ENCODE results near the gene PI4KA. TPM values are rescaled to one million over a fixed set of nuclear protein-coding genes. Genes with fewer than 3 reads are reported as not detected.

The PI4KA gene
- total RNA-seq, 1 donor from 2014 or later, result 24.1 TPM

DNA sequence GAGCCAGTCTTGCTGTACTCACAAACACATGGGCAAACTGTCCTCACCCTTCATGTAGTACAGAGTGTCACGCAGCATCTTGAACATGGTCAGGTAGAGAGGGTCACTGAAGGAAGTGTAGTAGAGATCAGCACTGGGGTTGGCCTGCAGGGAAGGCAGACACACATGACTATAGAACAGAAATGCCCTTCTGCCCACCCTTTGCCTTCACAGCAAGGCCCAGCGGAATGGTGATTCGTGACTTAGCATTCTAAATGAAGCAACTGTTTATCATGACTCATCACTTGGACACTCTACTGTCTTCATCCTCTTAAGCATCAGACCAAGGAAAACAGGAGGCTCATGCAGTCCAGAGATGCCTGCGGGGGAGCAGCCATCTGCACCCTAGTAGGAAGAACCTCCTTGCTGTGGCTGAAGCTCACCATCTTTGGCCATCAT is 51.3 kb downstream of the PI4KA start:
- TF ChIP-seq, protein P1, sequence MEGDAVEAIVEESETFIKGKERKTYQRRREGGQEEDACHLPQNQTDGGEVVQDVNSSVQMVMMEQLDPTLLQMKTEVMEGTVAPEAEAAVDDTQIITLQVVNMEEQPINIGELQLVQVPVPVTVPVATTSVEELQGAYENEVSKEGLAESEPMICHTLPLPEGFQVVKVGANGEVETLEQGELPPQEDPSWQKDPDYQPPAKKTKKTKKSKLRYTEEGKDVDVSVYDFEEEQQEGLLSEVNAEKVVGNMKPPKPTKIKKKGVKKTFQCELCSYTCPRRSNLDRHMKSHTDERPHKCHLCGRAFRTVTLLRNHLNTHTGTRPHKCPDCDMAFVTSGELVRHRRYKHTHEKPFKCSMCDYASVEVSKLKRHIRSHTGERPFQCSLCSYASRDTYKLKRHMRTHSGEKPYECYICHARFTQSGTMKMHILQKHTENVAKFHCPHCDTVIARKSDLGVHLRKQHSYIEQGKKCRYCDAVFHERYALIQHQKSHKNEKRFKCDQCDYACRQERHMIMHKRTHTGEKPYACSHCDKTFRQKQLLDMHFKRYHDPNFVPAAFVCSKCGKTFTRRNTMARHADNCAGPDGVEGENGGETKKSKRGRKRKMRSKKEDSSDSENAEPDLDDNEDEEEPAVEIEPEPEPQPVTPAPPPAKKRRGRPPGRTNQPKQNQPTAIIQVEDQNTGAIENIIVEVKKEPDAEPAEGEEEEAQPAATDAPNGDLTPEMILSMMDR (conservative IDR thresholded peaks at IDR 0.05; ENCODE audit: low read depth, low read length), result no peak
- DNase-seq (ENCODE audit: low read depth), result peak; percentile 82
- no peak overlapping the region for H3K4me3 ChIP-seq (ENCODE audit: low read depth, low read length)

DNA sequence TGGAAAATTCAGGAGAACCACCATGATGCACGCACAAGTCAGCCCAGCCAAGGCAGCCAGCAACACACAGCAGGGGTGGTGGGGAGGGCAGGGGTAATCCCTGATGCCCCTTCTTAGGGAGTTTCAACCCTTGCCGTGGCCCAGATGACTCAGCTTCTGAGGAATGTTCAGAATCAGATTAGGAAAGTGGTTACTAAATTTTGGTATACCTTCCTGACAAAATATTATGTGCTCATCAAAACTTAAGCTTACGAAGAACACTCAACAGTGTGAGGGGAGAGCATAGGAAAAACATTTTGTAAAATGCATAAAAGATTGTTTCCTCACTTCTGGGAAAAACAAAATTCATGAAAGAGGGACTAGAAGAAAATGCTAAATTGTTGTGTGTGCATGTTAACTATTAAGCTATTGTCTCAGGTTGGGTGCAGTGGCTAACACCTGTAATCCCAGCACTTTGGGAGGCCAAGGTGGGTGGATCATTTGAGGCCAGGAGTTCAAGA is 52.6 kb downstream of the PI4KA start:
- no peak for DNase-seq (ENCODE audit: low read depth)
- no peak overlapping the region for H3K4me3 ChIP-seq (ENCODE audit: low read depth, low read length)
- TF ChIP-seq, protein P1 (conservative IDR thresholded peaks at IDR 0.05; ENCODE audit: low read depth, low read length), result no peak

DNA sequence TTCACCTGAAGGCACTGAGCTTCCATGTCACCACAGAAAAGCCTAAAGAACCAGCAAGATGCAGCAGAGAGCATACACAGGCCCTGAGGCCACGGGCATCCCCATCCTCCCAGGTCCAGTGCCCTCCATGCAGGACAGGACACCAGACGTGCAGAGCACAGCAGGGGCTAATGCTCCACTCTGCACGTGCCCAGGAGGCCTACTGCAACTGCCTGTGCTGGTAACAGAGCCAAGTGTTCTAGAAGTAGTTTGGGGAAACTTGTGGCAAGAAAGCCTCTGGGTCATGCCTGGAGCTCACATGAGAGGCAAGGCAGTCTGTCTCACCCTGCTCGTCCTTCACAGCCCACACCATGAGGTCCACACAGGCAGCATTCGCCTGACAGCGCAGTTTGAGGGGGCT is 54.0 kb downstream of the PI4KA start:
- no peak for DNase-seq (ENCODE audit: low read depth)
- TF ChIP-seq, protein P1 (conservative IDR thresholded peaks at IDR 0.05; ENCODE audit: low read depth, low read length), result no peak
- H3K4me3 ChIP-seq (ENCODE audit: low read depth, low read length), result no peak overlapping the region

DNA sequence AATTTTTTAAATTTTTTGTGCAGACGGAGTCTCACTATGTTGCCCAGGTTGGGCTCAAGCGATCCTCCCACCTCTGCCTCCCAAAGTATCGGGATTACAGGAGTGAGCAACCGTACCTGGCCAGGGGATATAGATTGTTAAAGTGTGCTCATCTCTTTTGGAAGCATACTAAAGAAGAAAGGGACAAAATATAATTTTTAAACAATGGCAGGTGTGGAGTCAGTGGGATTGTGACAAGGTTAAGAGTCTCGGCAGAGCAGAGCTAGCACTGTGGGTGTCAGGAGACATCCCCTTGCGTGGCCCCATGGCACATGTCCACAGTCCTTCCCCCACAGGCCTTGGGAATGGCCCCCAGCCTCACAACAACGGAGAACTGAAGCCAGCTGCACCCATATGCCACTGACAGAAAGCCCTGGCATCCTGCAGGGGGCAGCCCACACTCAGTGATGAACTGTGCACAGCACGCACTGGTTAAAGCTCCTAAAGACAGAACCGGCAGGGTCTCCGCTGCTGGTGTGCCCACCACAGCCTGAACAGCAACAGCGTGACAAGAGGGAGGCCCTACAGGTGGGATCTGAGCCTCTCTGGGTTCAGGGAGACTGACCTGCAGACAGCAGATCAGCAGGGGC is 54.8 kb downstream of the PI4KA start:
- no peak overlapping the region for H3K4me3 ChIP-seq (ENCODE audit: low read depth, low read length)
- TF ChIP-seq, protein P1 (conservative IDR thresholded peaks at IDR 0.05; ENCODE audit: low read depth, low read length), result peak; percentile 68
- no peak for DNase-seq (ENCODE audit: low read depth)

DNA sequence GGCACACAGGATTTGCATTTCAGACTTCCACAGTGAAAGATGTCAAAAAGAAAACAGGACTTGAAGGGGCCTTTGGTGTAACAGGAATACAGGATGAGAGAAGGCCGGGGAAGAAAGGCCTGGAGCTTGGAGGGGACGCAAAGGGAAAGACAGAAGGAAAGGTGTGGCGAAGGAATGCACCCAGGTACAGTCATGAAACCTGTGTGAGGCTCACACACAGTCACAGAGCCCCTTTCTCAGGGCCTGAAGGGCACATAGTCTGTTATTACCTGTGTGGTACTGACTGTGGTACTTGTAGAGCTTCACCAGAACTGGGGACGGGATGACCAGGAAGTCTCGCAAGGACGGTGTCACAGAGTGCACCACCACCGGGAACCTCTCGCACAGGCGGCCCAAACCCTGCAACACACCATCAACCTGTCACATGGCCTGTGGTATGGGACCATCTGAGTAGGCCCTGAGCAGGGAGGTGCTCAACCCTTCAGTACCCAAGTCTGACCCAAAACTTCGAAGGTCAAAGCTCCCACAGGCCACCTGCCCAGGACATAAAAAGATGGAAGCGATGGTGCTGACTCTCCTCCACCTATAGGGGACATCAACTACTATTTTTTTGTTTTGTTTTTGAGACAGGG is 55.6 kb downstream of the PI4KA start:
- no peak for DNase-seq (ENCODE audit: low read depth)
- H3K4me3 ChIP-seq (ENCODE audit: low read depth, low read length), result no peak overlapping the region
- TF ChIP-seq, protein P1 (conservative IDR thresholded peaks at IDR 0.05; ENCODE audit: low read depth, low read length), result no peak

DNA sequence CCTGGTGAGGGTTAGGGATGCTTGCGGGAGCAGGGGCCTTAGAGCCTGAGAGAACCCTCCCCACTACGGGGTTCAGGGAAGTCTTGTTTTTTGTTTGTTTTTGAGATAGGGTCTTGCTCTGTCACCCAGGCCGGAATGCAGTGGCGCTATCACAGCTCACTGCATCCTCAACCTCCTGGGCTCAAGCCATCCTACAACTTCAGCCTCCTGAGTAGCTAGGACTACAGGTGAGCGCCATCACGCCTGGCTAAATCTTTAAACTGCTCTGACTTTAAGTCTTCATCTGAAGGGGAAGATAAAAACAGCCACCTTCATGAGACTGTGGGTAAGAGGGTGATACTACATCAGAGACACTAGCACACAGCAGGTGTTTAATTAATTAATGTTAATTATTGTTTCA is 56.2 kb downstream of the PI4KA start:
- DNase-seq (ENCODE audit: low read depth), result no peak
- no peak overlapping the region for H3K4me3 ChIP-seq (ENCODE audit: low read depth, low read length)
- TF ChIP-seq, protein P1 (conservative IDR thresholded peaks at IDR 0.05; ENCODE audit: low read depth, low read length), result no peak
